ENCODE results near the gene MICAL3.
"Not testable (repeated sequence)": the region's sequence is repeated elsewhere in the genome, so short reads cannot be mapped to it uniquely, and the experiment has no call there.

The MICAL3 gene

DNA sequence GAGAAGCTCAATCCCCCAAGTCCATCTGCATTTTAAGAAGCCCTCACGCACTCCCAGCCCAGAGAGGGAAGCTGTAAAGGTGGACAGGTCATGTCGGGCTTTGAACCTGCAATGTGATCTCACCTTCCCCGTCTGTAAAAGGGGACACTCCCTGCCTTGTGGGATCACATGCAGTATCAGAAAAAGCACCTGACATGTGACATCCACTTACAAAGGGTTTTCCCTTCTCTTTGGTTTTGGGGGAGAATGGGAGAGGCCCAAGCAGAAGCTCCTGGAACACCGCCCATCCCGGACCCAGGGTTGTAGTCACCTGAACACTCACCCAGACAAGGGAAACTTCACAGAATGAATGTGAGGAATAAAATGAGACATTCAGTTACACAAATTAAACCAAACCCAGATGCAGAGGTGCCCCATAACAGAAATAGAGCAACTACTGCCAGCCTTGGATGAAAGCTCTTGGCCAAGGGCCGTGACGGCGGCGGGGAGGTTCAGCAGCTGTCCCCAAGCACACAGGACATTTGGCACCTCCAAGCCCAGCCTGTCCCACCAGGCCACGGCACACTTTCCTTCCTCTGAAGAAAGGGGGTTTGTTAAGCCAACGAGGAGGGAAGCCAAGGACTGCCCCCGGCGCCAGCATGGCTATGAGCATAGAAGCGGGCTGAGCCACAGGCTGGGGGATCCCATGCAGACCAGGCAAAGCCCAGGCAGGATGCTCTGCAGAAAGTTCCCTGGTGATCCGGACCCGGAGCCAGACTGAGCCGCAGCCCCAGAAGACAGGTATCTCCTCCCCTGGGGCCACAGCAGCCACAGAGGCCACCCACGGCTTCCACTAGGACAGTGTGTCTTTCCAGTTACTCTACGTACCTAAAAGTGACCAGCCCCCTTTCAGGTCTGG is 253.9 kb downstream of the MICAL3 start:
- FAIRE-seq: no peak

DNA sequence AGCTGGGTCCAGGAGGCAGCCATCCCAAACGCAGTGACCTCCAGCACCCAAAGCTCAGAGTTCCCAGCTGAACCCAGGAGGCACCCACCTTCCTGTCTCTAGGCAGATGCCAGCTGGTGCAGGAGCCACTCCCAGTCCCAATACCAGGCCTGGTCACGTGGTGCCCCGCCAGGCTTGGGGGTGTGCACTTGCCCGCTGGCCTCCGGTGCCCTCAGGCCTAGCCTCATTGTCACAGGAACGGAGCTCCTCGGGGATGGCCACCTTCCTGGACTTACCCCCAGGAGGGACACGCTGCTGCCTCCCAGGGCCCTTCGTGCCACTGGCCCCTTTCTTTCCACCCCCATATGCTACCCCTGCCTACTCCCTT is 254.7 kb downstream of the MICAL3 start:
- FAIRE-seq: no peak

DNA sequence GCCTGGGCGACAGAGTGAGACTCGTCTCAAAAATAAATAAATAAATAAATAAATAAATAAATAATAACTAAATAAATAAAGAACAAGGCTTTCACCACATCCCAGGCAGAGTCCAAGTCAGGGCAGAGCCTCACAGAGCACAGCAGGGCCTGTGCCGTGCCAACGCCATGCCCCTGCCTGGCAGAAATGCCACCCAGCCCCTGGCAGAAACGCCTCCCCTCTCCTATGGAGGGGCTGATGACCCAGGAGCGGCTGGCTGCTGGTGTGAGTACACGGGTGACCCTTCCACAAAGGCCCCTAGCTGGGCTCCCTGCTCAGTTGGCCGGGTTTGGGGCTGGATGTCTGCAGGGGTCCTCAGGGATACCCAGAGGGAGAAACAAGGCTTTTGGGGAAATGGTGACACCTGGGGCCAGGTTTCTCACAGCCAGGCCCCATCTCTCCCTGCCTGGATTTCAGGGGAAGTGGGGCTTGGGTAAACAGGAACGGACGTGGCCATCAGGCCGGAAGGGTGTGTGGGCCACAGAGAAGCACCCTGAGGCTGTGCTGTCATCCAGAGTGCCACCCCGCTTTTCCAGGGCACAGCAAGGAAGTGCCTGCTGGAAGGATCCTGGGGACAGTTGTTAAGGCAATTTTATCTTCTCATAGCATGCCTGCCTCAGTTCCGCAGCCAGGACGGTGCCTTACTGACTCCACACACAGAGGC is 255.2 kb downstream of the MICAL3 start:
- no peak for FAIRE-seq

DNA sequence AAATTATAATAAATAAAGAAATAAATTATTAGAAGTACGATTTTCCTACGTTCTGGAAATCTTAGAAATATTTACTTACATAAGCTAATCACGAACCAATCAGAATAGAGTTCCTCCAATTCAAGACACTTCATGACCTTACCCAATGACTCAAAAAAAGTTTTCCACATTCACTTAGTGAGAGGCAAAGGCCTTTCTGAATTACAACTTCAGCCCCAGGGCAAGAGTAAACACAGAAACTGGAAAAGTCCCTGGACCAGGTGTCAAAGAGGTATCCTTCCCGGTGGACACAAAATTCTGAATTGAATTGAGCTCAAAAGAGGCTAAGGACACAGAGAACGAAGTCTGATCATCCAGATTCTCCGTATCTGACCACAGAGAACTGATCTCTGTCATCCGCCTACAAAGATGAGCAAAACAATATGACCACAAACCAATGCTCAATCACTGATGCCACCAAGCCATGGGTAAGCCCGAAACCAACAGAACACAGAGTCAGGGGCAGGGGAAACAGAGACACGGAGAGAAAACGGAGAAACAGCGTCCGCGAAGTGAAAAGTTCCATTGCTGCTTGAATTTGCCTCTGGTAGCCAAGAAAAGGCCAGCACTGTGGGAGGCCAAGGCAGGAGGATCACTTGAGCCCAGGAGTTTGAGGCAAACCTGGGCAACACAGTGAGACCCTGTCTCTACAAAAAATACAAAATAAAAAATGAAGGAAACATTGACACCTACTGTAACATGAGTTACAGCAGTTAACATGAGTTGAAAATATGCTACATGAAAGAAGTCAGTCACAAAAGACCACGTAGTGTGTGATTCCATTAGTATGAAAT is 256.9 kb downstream of the MICAL3 start:
- FAIRE-seq: no peak

DNA sequence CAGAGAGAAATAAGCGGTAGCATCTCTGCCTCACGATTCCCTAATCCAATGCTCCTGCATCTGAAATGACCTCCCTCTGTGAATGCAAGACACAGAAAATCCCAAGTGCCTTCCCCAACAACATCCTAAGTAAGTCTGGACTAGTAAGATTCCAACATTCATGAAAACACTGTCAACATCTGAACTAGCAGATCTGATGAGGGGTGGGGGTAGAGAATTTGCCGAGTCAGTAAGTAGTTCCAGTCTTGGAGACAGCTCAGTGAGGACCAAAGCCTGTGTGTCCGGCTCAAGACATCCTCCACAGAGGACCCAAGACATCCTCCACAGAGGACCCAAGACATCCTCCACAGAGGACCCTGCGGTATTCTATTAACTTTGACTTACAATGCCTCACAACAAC is 259.5 kb downstream of the MICAL3 start:
- not testable (repeated sequence) for FAIRE-seq

DNA sequence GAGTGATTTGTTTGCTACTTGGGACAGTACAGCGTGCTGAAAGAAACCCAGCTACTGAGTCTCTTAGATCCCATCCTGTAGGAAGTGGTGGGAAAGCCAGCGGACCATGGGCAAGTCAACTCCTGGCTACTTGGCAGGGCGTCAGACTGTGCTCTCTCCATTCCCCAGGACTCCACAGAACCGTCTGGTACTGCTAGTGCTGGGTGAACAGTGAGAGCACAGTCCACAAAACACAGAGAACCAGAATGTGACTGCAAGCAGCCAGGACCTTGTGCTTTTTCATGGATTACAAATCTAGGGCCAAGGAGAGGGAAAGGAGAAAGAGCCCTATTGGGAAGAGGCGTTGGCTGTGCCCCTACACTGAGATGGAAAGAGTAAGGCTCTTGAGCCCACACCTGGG is 260.3 kb downstream of the MICAL3 start:
- FAIRE-seq: no peak

DNA sequence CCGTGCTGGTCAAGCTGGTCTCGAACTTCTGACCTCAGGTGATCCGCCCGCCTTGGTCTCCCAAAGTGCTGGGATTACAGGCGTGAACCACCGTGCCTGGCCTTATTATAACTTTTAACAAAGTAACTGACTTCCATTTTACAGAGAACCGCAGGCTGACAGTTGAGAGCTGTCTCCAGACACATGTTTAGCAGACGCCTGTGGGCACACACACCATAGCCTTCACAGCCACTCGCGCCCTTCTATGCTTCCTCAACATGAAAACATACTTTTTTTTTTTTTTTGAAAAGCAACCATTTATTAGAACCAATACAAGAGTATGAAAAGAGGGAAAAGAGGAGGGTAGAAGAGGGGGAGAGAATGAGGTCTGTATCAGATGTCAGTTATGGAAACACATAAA is 260.9 kb downstream of the MICAL3 start:
- not testable (repeated sequence) for FAIRE-seq

DNA sequence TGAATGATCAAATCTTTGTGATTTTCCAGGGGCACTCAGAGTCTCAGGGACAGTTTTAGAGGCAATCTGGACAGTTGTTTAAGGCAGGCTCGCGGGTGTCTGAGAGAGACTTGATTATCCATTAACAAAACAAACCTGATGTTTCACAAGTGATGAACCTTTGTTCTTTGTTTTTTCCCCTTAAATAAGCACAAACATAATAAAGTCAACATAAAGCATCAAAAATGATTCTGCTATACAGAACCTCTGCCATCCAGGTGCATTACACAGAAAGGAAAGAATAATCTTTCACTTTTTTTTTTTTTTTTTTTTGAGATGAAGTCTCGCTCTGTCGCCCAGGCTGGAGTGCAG is 263.2 kb downstream of the MICAL3 start:
- FAIRE-seq: no peak

DNA sequence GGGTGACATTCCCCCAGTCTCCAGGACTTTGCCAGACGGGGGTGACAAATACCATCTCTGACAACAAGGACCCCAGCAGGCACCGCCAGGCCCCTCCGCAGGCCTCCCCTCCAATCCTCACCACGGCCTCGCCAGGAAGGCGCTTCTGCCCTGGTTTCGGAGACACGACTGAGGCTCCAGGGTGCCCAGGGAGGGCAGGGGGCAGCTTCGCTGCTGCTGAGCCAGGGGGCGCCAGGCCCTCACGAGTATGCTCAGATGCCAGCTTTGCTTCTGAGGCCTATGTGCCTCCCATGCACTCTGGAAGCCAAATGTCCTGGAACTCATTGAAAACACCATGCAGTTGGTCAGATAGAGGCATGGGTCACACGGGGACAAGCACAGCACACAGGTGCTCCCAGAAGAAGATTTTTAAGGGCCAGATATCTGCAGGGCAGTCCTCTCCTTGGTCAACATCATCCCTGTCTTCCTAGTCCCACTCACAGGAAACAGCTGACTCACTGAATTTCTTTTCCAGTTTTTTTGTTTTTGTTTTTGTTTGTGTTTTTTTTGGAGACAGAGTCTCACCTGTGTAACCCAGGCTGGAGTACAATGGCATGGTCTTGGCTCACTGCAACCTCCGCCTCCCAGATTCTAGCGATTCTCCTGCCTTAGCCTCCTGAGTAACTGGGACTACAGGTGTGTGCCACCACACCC is 270.0 kb downstream of the MICAL3 start:
- no peak for FAIRE-seq

DNA sequence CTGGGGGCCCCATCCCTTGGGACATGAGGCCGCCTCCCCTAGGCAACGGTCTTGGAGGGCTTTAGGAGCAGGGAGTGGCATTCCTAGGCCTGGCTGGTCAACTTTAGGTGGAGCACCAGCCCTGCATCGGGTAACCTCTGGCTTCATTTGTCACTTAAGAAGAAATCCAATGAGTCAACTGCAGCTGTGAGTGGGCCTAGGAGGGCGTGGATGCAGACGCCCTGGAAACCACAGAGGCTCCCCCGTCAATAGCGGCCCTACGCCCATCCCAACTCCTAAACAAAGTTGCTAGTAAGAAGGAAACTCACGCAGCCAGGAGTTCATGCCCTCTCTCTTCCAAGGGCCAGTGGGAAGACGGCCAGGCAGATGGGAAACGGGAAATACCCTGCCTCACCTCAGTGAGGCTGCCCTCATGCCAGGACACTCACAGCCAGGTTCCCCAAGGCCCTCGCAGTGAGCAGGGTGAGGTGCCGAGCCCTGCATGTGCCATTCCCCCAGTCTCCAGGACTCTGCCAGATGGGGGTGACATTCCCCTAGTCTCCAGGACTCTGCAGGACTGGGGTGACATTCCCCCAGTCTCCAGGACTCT is 270.9 kb downstream of the MICAL3 start:
- FAIRE-seq: no peak

DNA sequence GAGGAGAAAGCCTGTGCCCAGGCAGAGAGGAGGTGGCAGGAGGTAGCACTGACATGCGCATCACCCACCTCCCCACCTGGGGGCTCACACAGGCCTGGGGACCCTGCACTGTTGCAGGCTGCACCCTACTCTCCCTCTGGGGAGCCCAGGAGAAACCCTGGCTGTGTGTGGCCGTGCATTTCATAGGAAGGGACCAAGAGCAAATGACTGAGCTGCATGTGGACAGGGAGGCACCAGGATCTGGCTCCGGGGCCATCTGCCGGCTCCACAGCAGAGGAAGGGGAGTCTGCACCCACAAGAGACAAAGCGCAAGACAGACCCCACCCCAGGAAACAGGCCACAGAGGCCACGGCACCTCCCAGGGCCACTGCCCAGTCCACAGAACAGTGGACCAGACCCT is 272.8 kb downstream of the MICAL3 start:
- FAIRE-seq: no peak

DNA sequence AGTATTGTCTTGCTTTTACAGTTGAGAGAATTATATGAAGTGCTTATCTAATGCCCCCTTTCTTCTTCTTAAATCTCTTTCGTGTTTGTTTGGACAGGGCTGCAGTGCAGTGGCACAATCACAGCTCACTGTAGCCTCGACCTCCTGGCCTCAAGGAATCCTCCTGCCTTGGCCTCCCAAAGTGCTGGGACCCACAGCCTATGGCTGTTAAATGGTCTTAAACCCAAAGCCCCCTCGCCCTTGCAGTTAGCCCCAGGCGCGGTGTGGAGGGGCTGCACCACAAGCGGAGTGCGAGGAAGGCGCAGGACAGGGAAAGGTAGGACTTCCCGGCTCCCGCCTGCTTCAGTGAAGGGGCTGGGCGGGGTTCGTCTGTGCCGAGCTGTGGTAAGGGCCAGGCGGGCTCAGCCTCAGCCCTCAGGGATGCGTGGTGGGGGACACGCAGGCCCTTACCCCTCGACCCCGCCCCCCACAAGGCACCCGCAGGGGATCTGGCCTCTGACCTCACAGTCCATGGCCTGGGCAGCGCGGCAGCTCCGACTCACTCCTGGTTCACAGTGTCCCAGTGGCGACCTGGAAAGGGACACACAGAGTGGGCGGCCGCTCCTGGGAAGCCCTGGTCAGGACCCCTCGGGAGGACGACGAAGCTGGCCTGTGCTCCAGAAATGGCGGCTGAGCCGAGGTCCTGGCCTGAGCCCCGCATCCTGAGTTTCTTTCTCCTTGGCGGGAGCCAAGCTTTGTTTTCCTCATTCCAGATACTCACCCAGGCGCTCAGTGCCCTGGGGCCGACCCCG is 274.6 kb downstream of the MICAL3 start:
- no peak for FAIRE-seq

DNA sequence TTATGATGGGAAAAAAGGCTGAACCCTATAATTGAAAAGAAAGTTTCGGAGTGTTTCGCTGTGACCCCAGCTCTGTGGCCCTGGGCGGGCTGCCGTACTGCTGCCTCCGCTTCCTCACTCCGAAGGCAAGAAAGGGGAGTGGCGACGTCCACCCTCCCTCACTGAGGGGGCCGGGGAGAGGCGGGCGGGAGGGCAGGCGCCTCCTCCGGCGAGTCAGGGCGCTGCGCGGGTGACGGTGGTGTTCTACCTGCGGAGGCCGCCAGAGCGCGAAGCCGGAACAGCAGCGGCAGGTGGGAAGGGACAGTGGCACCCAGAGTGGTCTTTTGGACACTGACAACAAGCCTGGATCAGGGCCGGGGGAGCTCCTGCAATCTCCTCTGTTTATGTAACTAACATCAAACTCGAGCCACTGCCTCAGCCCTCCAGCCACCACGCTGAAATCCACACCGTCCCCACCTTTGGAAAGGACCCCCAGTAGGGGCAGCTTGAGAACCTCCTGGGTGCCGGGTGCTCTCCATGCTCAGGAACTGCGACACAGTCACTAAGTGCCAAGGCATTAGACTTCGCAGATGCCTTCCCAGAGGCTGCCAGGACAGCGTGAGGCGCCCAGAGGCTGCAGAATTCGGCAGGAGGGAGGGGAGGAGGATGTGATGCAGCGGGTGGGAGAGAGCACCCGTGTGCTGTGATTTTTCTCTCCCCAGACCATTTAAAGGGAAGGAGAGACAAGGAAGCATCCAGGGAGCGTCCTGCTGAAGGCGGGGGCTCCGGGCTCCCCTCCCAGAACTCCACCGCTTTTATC is 275.6 kb downstream of the MICAL3 start:
- no peak for FAIRE-seq

DNA sequence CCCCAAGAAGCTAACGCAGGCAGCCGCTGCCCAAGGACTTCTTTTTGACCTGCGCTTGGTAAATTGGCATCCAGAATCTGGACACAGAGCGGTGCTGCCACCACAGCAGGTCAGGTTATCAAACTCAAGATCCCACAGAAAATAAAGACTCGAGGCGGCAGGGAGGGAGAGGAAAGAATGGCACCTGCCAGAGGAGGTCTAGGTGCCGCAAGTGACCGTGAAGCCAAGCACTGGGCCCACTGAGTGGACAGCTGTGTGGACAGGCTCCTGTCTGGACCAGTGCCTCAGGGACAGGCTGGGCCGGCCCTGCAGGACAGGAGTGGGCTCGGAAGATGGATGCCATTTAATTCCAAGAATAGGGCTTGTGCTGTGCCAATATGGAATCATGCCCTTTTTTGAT is 277.4 kb downstream of the MICAL3 start:
- no peak for FAIRE-seq

DNA sequence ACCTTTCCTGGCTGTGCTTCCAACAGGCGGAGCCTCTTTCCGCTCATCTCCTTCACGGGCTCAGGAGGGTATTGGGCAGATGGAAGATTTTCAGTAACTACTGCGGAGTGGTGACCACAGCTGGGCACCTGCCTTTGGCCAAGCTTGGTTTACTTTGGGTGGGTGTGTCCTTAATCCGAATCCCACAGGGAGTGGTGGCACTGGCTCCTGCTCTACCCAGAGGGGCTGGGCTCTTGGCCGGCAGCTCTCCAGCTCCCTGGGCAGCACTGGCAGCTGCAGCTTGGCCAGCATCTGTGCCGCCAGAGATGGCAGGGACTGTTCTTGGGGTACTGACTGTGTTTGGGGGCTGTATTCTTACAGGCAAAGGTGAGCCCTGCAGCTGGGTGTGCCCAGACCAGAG is 279.9 kb downstream of the MICAL3 start:
- no peak for FAIRE-seq

DNA sequence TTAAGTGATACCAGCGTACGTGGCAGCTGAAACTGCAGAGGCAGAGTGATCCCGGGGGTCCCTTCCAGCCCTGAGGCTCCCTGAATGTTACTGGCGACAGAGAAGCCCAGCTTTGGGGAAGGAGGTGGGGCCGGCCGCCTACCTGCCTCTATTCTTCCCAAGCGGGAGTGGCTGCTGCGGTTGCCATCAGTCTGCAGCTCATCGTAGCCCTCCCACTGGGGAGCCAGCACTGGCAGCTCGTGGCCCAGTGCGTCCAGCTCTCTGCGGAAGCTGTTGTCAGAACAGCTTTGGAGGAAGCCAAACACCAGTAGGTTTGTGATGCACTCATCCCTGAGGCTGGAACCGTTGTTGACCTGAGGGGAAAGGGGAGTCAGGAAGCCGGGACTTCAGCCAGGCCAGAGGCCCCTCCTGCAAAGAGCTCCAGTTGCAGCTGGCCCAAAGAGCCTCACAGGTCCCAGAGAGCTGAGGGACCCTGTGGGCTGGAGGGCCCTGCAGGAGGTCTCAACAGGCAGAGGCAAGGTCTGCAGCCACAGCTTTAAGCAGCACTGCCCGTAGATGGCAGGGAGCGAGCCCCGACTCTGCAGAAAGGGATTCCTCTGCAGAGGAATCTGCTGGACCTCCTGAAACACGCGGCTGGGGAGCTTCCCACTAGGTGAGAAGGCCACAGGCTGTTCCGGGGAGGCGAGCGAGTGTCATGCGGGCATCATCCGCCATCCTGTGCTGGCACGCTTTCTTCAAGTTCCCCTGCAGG is 280.5 kb downstream of the MICAL3 start:
- no peak for FAIRE-seq

DNA sequence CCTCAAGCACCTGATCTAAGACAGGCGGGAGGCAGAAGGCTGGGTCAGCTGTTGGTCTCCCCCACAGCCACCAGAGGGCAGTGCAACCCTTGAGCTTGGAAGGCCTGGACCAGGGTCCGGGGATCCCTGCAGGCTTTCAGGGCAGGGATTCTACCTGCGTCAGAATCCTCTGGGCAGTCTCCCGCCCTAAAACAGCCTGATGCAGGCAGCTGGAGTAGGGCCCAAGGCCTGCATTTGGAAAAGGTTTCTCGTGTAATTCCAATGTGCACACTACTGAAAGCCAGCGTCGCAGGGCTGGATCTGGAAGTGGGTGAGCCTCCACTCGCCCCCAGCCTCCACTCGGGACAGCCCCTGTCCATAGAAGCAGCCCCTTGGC is 281.8 kb downstream of the MICAL3 start:
- FAIRE-seq: no peak

DNA sequence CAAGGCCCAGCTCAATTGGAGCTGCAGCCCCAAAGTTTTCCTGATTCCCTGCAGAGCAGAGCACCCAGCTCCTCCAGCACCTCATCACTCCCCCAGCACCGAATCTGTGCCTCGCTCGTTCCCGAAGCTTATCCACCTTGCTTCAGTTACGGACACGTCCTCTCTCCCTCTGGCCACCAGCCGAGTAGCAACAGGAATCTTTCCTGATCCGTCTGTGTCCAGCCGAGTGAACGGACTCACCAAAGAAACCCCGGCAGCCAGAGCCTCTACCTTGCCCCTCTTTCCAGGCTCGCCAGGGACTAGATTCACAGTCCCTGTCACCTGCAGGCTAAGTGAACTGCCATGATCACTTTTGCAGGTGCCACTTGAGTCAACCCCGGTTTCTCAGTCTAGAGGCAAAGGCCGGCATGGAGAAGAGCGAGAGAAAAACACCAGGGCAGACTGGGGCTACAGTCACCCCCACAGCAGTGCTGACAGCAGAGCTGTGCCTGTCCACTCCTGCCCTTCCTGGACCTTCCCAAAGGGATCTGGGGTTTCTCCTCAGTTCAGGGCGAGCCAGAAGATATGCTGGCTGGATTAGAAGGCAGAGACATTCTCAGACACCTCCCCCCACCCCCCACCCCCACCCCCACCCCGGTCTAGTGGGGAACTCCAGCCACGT is 282.4 kb downstream of the MICAL3 start:
- FAIRE-seq: no peak

DNA sequence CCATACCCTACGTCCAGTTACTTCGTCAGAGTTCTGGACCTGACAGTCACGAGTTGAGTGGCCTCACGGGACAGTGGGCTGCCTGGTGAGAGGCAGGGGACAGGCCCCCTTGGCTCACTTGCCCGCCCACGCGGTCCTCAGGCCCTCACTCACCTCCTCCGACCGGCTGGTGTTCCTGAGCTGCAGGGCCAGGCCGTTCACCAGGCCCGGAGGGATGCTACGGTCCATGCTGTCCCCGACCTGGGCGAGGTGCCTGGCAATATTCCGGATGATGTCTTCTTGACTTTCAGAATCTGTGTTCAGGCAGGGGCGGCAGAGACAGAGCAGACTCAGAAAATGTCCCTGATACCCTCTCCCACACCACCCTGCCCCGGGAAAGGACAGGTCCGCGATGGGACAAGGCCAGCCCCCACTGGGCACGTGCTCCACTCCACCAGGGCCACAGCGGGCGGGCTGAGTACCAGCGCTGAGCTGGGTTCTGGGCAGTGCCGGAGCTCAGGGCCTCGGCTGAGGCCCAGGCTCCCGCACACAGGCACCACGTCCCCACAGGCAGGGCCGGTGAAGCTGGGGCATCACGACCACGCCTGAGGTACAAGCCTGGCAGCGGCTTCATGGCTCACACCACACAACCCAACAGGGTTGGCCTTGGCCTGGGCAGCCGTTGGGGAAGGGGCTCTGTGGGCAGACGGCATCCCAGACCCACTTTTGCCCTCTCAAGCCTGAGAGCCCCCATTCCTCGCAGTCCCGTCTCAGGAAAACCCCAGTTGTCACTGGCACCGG is 285.0 kb downstream of the MICAL3 start:
- FAIRE-seq: no peak

Measured in TTC549 (cell line).